C4-2B (cell line): ENCODE data around the gene TOX2.

ENCODE experiments used
- ZFX ChIP-seq: fragments of 450-650 bp; IDR thresholded peaks from 2 replicates; pipeline ENCODE4 v1.6.1; 2017
- TF ChIP-seq, protein P1 (sequence below): fragments of 450-650 bp; conservative IDR thresholded peaks from 2 replicates; pipeline ENCODE4 v1.5.1; 2017; ENCODE audit warnings: mild to moderate bottlenecking

DNA sequence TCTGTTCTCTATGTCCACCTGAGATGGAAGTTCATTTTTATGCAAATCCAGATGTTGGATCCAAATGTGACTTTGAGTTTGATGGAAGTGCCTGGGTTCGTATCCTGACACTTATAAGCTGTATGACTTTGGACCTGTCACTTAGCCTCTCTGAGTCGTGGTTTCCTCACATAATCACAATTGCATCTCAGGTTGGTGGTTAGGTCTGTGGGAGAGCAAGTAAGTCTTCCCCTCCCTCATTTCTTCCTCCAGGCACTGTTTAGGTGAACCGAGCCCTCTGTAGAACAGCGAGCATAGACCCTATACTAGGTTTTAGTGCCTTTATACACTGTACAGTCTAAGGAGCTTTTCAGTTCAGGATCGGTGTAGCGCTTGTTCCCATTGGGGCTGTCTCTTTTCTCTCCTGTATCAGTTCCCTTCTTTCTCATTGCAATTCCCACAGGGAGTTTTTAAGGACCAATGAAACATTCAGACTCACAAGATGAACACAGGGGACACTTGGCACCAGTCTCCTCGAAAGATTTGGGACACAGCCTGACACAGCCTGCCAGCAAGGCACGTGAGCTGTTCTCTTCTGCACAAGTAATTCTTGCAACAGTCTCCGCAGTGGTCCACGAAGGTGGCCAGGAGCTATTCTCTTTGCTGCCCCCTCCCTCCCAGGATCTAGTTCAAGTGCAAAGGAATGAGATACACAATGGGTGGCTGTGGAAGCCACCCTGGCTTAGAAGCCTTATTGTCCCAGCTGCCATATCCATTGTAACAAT lies 11.8 kb downstream of the TOX2 start:
- TF ChIP-seq, protein P1, sequence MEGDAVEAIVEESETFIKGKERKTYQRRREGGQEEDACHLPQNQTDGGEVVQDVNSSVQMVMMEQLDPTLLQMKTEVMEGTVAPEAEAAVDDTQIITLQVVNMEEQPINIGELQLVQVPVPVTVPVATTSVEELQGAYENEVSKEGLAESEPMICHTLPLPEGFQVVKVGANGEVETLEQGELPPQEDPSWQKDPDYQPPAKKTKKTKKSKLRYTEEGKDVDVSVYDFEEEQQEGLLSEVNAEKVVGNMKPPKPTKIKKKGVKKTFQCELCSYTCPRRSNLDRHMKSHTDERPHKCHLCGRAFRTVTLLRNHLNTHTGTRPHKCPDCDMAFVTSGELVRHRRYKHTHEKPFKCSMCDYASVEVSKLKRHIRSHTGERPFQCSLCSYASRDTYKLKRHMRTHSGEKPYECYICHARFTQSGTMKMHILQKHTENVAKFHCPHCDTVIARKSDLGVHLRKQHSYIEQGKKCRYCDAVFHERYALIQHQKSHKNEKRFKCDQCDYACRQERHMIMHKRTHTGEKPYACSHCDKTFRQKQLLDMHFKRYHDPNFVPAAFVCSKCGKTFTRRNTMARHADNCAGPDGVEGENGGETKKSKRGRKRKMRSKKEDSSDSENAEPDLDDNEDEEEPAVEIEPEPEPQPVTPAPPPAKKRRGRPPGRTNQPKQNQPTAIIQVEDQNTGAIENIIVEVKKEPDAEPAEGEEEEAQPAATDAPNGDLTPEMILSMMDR: no peak
- no peak for TF ChIP-seq ZFX
